Measurements from ENCODE around the gene FAM162A.

The FAM162A gene

GRCh38 chr3:122415104-122415744, 31.2 kb downstream of the FAM162A start:
- TF ChIP-seq CTCF (IDR thresholded peaks at IDR 0.05; ENCODE audit: unreplicated experiment in 3 of 3): no peak
- Mint-ChIP-seq H3K27ac (peak overlapping the region; percentile 99 to 100 (median 99)), H3K9me3 (no peaks in the 10 kb centered on the region), H3K4me1 (peaks cover 46% of the 10 kb centered on the region), H3K27me3 (ENCODE audit: low read depth) (no peaks in the 10 kb centered on the region), H3K4me3 (peak overlapping the region; percentile 96 to 100 (median 98)), H3K36me3 (ENCODE audit: low read depth) (peaks cover 15% of the 10 kb centered on the region)

GRCh38 chr3:122415762-122416654, 32.0 kb downstream of the FAM162A start, which contains the start of gene WDR5B:
TSS of gene WDR5B (minus strand) at chr3:122416062. CDS start at chr3:122415528, 534 bp downstream.
- peaks cover 46% of the 10 kb centered on the region for H3K4me1 Mint-ChIP-seq
- TF ChIP-seq CTCF (IDR thresholded peaks at IDR 0.05; ENCODE audit: unreplicated experiment in 3 of 3): no peak

GRCh38 chr3:122416966-122417365, 33.0 kb downstream of the FAM162A start:
- no peak for TF ChIP-seq CTCF (IDR thresholded peaks at IDR 0.05; ENCODE audit: unreplicated experiment in 3 of 3)
- Mint-ChIP-seq H3K4me3 (peak overlapping the region; percentile 96 to 100 (median 98)), H3K4me1 (peaks cover 46% of the 10 kb centered on the region), H3K27ac (peak overlapping the region; percentile 99 to 100 (median 99)), H3K27me3 (ENCODE audit: low read depth) (no peaks in the 10 kb centered on the region), H3K9me3 (no peaks in the 10 kb centered on the region), H3K36me3 (ENCODE audit: low read depth) (peaks cover 15% of the 10 kb centered on the region)

More at GRCh38 chr3:122415762-122416654, 32.0 kb downstream of the FAM162A start, which contains the start of gene WDR5B:
- H3K27me3 Mint-ChIP-seq (ENCODE audit: low read depth): no peaks in the 10 kb centered on the region
- H3K36me3 Mint-ChIP-seq (ENCODE audit: low read depth): peaks cover 11% of the 10 kb centered on the region
- no peaks in the 10 kb centered on the region for H3K9me3 Mint-ChIP-seq
- peak within 1 kb of the TSS; percentile 96 to 100 (median 98) for H3K4me3 Mint-ChIP-seq
- H3K27ac Mint-ChIP-seq: peak within 1 kb of the TSS; percentile 99 to 100 (median 99)

GRCh38 chr3:122421101-122421500, 37.1 kb downstream of the FAM162A start:
- Mint-ChIP-seq H3K9me3 (no peaks in the 10 kb centered on the region), H3K27me3 (ENCODE audit: low read depth) (no peaks in the 10 kb centered on the region)

GRCh38 chr3:122421836-122422235, 37.9 kb downstream of the FAM162A start:
- Mint-ChIP-seq H3K4me3 (no peak overlapping the region), H3K27me3 (ENCODE audit: low read depth) (no peaks in the 10 kb centered on the region), H3K36me3 (ENCODE audit: low read depth) (peaks cover 32% of the 10 kb centered on the region), H3K27ac (no peak overlapping the region), H3K4me1 (peaks cover 7% of the 10 kb centered on the region), H3K9me3 (no peaks in the 10 kb centered on the region)
- no peak for TF ChIP-seq CTCF (IDR thresholded peaks at IDR 0.05; ENCODE audit: unreplicated experiment in 3 of 3)

More at GRCh38 chr3:122421101-122421500, 37.1 kb downstream of the FAM162A start:
- H3K27ac Mint-ChIP-seq: no peak overlapping the region
- TF ChIP-seq CTCF (IDR thresholded peaks at IDR 0.05; ENCODE audit: unreplicated experiment in 3 of 3): no peak
- no peak overlapping the region for H3K4me3 Mint-ChIP-seq
- H3K36me3 Mint-ChIP-seq (ENCODE audit: low read depth): peaks cover 25% of the 10 kb centered on the region
- H3K4me1 Mint-ChIP-seq: peaks cover 14% of the 10 kb centered on the region

All from nephron (organoid).